Measurements from ENCODE around the gene ACADVL. TPM values are rescaled to one million over a fixed set of nuclear protein-coding genes. Genes with fewer than 3 reads are reported as not detected.
A peak's percentile ranks its signal among the peaks of the same experiment; 100 is the strongest.

Gene ACADVL
- polyA plus RNA-seq, 1 donor from 2014 or later = 397 TPM

DNA sequence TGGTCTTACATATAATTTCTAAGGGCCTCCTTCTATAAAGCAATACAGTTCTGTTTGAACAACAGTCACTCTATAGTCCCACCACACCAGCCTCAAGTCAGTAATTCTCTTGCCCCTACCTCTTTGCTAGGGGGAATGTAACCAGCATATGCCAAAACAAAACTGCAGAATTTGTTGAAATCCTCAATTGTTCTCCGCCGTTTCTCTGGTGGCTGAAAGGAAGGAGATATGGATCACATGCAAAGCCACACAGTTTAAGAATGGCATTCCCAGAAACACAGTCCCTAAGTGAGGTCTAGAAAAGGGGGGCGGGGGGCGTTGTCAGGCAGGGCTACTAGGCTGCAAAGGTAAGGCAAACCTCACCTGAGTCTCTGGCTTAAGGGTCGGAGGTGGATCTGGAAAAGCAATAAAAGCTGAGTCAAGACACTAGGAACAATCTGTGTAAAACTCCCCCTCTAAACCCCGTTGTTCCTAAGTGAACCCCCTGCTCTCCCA is 17.6 kb downstream of the ACADVL start:
- Histone ChIP-seq H3K9me3 (ENCODE audit: low read length) (no peaks in the 10 kb centered on the region), H3K27me3 (ENCODE audit: insufficient read depth, low read depth, low read length) (no peaks in the 10 kb centered on the region), H2AFZ (ENCODE audit: low read depth, low read length) (no peak overlapping the region), H3K9me2 (ENCODE audit: insufficient read depth, low read length) (no peaks in the 10 kb centered on the region), H3K36me3 (ENCODE audit: insufficient read depth, low read length) (no peaks in the 10 kb centered on the region), H3K79me2 (replicated peaks; ENCODE audit: insufficient read depth, low read length) (peaks cover 82% of the 10 kb centered on the region), H4K20me1 (ENCODE audit: insufficient read depth) (no peaks in the 10 kb centered on the region), H3F3A (ENCODE audit: insufficient read depth, low read length, poor library complexity, severe bottlenecking) (peaks cover 3% of the 10 kb centered on the region), H3K9ac (ENCODE audit: low read length) (peak overlapping the region; percentile 98), H3K4me3 (ENCODE audit: low read length) (peak overlapping the region; percentile 75), H3K27ac (ENCODE audit: low read length) (peak overlapping the region; percentile 95), H3K4me2 (ENCODE audit: low read length) (peak overlapping the region; percentile 82)
- TF ChIP-seq, protein P1, sequence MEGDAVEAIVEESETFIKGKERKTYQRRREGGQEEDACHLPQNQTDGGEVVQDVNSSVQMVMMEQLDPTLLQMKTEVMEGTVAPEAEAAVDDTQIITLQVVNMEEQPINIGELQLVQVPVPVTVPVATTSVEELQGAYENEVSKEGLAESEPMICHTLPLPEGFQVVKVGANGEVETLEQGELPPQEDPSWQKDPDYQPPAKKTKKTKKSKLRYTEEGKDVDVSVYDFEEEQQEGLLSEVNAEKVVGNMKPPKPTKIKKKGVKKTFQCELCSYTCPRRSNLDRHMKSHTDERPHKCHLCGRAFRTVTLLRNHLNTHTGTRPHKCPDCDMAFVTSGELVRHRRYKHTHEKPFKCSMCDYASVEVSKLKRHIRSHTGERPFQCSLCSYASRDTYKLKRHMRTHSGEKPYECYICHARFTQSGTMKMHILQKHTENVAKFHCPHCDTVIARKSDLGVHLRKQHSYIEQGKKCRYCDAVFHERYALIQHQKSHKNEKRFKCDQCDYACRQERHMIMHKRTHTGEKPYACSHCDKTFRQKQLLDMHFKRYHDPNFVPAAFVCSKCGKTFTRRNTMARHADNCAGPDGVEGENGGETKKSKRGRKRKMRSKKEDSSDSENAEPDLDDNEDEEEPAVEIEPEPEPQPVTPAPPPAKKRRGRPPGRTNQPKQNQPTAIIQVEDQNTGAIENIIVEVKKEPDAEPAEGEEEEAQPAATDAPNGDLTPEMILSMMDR (IDR thresholded peaks at IDR 0.05; ENCODE audit: poor library complexity, severe bottlenecking) = no peak
- peak; percentile 2 for TF ChIP-seq TAF1 (IDR thresholded peaks at IDR 0.05; ENCODE audit: low read depth)
- TF ChIP-seq POLR2AphosphoS5 (IDR thresholded peaks at IDR 0.05) = no peak

DNA sequence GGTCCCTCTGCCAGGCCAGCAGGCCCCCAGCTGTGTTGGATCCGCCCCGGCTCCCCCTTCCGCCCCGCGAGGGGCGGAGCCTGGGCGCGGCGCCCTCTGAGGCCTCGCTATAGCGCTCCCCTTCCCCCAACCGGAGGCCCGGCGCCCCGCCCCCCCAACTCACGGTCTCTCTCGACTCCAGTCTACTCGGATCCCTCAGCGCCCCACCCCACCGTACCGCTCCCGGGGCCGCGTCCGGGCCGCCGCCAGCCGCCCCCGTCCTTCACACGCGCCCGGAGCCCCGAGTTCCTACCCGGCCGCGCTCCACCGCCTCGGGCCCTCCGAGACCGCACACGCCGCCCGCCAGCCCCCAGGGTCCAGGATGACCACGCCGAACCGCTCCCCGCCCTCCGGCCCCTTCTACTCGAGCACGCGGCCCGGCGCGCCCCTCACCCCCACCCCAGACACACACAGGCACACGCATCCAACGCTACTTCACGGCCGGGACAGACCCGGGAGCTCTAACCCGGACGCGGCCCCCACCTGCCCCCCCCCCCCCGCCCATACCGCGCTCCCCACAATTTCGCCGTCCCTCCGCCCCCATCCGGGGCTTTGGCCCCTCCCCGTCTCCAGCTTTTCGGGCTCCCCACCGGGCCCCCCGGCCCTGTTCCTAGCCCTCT is 18.2 kb downstream of the ACADVL start:
- no peaks in the 10 kb centered on the region for H3K9me2 ChIP-seq (ENCODE audit: insufficient read depth, low read length)

DNA sequence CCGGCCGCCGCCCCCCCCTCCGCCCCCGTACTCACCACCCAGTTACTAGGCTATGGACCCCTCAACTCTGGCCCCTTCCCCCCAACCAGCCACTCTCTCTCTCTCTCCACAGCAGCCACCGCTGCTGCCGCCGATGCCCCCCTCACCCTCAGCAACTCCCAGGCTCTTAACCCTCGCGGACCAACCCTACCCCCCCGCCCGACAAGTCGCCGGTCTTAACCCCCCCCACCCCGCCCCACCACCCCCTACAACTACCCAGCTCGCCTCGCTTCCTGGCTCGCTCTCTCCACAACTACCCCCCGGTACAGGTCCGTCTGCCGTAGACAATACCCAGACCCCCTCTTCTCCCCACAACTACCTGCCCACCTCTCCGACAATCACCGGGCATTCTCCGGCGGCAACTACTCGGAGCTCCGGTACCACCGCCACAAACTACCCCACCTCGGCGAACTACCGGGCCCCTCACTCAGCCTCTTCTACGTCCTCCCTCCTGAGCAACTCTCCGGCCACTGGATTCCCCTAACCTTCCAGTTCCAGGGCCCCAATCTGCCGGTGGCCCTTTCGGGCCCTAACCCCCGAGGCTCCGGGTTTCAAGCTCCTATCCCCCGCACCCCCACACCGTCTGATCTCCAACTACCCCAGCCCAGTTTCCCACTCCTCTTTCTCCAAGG is 18.8 kb downstream of the ACADVL start:
- H3K9me2 ChIP-seq (ENCODE audit: insufficient read depth, low read length) = no peaks in the 10 kb centered on the region
- TF ChIP-seq EP300 (conservative IDR thresholded peaks at IDR 0.05; ENCODE audit: poor library complexity, severe bottlenecking) (no peak), SMC3 (conservative IDR thresholded peaks at IDR 0.05; ENCODE audit: poor library complexity) (no peak), MXI1 (conservative IDR thresholded peaks at IDR 0.05; ENCODE audit: poor library complexity, severe bottlenecking) (no peak), POLR2AphosphoS5 (IDR thresholded peaks at IDR 0.05) (no peak)
- TF ChIP-seq, protein P1 (IDR thresholded peaks at IDR 0.05; ENCODE audit: poor library complexity, severe bottlenecking) = no peak
- TF ChIP-seq, protein P2, sequence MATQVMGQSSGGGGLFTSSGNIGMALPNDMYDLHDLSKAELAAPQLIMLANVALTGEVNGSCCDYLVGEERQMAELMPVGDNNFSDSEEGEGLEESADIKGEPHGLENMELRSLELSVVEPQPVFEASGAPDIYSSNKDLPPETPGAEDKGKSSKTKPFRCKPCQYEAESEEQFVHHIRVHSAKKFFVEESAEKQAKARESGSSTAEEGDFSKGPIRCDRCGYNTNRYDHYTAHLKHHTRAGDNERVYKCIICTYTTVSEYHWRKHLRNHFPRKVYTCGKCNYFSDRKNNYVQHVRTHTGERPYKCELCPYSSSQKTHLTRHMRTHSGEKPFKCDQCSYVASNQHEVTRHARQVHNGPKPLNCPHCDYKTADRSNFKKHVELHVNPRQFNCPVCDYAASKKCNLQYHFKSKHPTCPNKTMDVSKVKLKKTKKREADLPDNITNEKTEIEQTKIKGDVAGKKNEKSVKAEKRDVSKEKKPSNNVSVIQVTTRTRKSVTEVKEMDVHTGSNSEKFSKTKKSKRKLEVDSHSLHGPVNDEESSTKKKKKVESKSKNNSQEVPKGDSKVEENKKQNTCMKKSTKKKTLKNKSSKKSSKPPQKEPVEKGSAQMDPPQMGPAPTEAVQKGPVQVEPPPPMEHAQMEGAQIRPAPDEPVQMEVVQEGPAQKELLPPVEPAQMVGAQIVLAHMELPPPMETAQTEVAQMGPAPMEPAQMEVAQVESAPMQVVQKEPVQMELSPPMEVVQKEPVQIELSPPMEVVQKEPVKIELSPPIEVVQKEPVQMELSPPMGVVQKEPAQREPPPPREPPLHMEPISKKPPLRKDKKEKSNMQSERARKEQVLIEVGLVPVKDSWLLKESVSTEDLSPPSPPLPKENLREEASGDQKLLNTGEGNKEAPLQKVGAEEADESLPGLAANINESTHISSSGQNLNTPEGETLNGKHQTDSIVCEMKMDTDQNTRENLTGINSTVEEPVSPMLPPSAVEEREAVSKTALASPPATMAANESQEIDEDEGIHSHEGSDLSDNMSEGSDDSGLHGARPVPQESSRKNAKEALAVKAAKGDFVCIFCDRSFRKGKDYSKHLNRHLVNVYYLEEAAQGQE (IDR thresholded peaks at IDR 0.05; ENCODE audit: borderline replicate concordance) = no peak
- no peaks in the 10 kb centered on the region for H4K20me1 ChIP-seq (ENCODE audit: insufficient read depth)
- H3K4me3 ChIP-seq (ENCODE audit: low read length) = peak overlapping the region; percentile 75
- no peaks in the 10 kb centered on the region for H3K9me3 ChIP-seq (ENCODE audit: low read length)
- H3K79me2 ChIP-seq (replicated peaks; ENCODE audit: insufficient read depth, low read length) = peaks cover 72% of the 10 kb centered on the region
- peaks cover 3% of the 10 kb centered on the region for H3F3A ChIP-seq (ENCODE audit: insufficient read depth, low read length, poor library complexity, severe bottlenecking)
- H3K9ac ChIP-seq (ENCODE audit: low read length) = peak overlapping the region; percentile 98
- peak overlapping the region; percentile 47 for H2AFZ ChIP-seq (ENCODE audit: low read depth, low read length)
- no peaks in the 10 kb centered on the region for H3K27me3 ChIP-seq (ENCODE audit: insufficient read depth, low read depth, low read length)
- peak overlapping the region; percentile 95 for H3K27ac ChIP-seq (ENCODE audit: low read length)
- H3K4me2 ChIP-seq (ENCODE audit: low read length) = no peak overlapping the region
- H3K36me3 ChIP-seq (ENCODE audit: insufficient read depth, low read length) = no peaks in the 10 kb centered on the region

More for the DNA sequence above, 18.2 kb downstream of the ACADVL start:
- TF ChIP-seq MXI1 (conservative IDR thresholded peaks at IDR 0.05; ENCODE audit: poor library complexity, severe bottlenecking) (peak; percentile 56), EZH2 (IDR thresholded peaks at IDR 0.05; ENCODE audit: borderline replicate concordance, insufficient read depth, low read length, poor library complexity, severe bottlenecking) (no peak)
- Histone ChIP-seq H2AFZ (ENCODE audit: low read depth, low read length) (no peak overlapping the region), H3K4me2 (ENCODE audit: low read length) (peak overlapping the region; percentile 82), H3K9ac (ENCODE audit: low read length) (peak overlapping the region; percentile 98), H3F3A (ENCODE audit: insufficient read depth, low read length, poor library complexity, severe bottlenecking) (peaks cover 3% of the 10 kb centered on the region), H3K79me2 (replicated peaks; ENCODE audit: insufficient read depth, low read length) (peaks cover 76% of the 10 kb centered on the region), H3K27me3 (ENCODE audit: insufficient read depth, low read depth, low read length) (no peaks in the 10 kb centered on the region), H3K4me3 (ENCODE audit: low read length) (peak overlapping the region; percentile 75), H3K36me3 (ENCODE audit: insufficient read depth, low read length) (no peaks in the 10 kb centered on the region), H3K27ac (ENCODE audit: low read length) (peak overlapping the region; percentile 95), H3K9me3 (ENCODE audit: low read length) (no peaks in the 10 kb centered on the region), H4K20me1 (ENCODE audit: insufficient read depth) (no peaks in the 10 kb centered on the region)
